HepG2 (cell line): Measurements from ENCODE around the gene MAPRE3. TPM values are rescaled to one million over a fixed set of nuclear protein-coding genes. Genes with fewer than 3 reads are reported as not detected.

Source experiments
- BCL6 ChIP-seq: IDR thresholded peaks from 2 replicates; pipeline ENCODE4 v1.6.1; 2016; ENCODE audit warnings: missing genetic modification reagents, missing compliant biosample characterization
- BRD4 ChIP-seq: sonication (generic); formaldehyde crosslinking; IDR thresholded peaks from 2 replicates; pipeline ENCODE4 v1.4.0; 2020; ENCODE audit warnings: missing genetic modification reagents
- ELF1 ChIP-seq: sonication (generic); formaldehyde crosslinking; IDR thresholded peaks from 2 replicates; pipeline ENCODE4 v1.4.0; 2020; ENCODE audit warnings: missing genetic modification reagents
- FOSL1 ChIP-seq: sonication (generic); formaldehyde crosslinking; IDR thresholded peaks from 2 replicates; pipeline ENCODE4 v1.9.0; 2021; ENCODE audit warnings: missing genetic modification reagents, borderline replicate concordance
- GABPB1 ChIP-seq: IDR thresholded peaks from 2 replicates; pipeline ENCODE4 v1.6.1; 2016; ENCODE audit warnings: mild to moderate bottlenecking, missing genetic modification reagents, moderate library complexity, missing compliant biosample characterization
- HMG20B ChIP-seq: conservative IDR thresholded peaks from 2 replicates; pipeline ENCODE4 v1.6.1; 2016; ENCODE audit warnings: missing genetic modification reagents, missing compliant biosample characterization
- KAT2B ChIP-seq: fragments of 150-350 bp; IDR thresholded peaks from 2 replicates; pipeline ENCODE4 v1.6.1; 2014; ENCODE audit warnings: low read depth, low read length, borderline replicate concordance
- MEF2D ChIP-seq: sonication (generic); formaldehyde crosslinking; IDR thresholded peaks from 2 replicates; pipeline ENCODE4 v1.5.1; 2020; ENCODE audit warnings: mild to moderate bottlenecking, missing genetic modification reagents
- POLR2A ChIP-seq, 2 experiments: IDR thresholded peaks; 2 replicates each; pipeline ENCODE4 v1.6.1; 2011; ENCODE audit warnings: low read depth in 2 of 2, low read length in 2 of 2, mild to moderate bottlenecking in 1 of 2, moderate library complexity in 1 of 2; ENCODE audit not compliant: insufficient read depth in 1 of 2
- SALL1 ChIP-seq: sonication (generic); formaldehyde crosslinking; IDR thresholded peaks from 2 replicates; pipeline ENCODE4 v1.8.0; 2022; ENCODE audit warnings: mild to moderate bottlenecking, missing genetic modification reagents
- SOX5 ChIP-seq: IDR thresholded peaks from 2 replicates; pipeline ENCODE4 v1.6.1; 2016; ENCODE audit warnings: borderline replicate concordance
- SP1 ChIP-seq, 2 experiments: fragments of 450-650 bp in 1 of 2; sonication (generic) in 1 of 2; formaldehyde crosslinking in 1 of 2; IDR thresholded peaks; 2 replicates each; pipeline versions ENCODE4 v1.4.0 to v1.6.1; 2016 to 2020; ENCODE audit warnings: missing genetic modification reagents in 1 of 2
- SP5 ChIP-seq: IDR thresholded peaks from 2 replicates; pipeline ENCODE4 v1.6.1; 2016; ENCODE audit warnings: low read depth, borderline replicate concordance
- ZBTB7A ChIP-seq: sonication (generic); formaldehyde crosslinking; IDR thresholded peaks from 2 replicates; pipeline ENCODE4 v1.8.0; 2022; ENCODE audit warnings: mild to moderate bottlenecking, missing genetic modification reagents
- ZNF136 ChIP-seq: sonication (generic); formaldehyde crosslinking; IDR thresholded peaks from 2 replicates; pipeline ENCODE4 v1.8.1; 2022; ENCODE audit warnings: low read depth, mild to moderate bottlenecking, moderate library complexity, missing genetic modification reagents
- ZNF577 ChIP-seq: sonication (generic); formaldehyde crosslinking; IDR thresholded peaks from 2 replicates; pipeline ENCODE4 v1.4.0; 2020; ENCODE audit warnings: mild to moderate bottlenecking, low read depth, missing genetic modification reagents, borderline replicate concordance
- polyA plus RNA-seq, 8 experiments: library from polyadenylated mRNA; depleted of rRNA in 3 of 8; stranded (reverse) in 7 of 8; unstranded in 1 of 8; fragments of >200 nt; fragmentation: Illumina TruSeq in 4 of 8; extraction: Trizol in 4 of 8; gene quantifications; 2 replicates each; pipeline versions ENCODE4 v1.2.1 to v1.2.3, GENCODE V29; 2011 to 2016; ENCODE audit warnings: low read depth in 4 of 8, missing spikeins in 1 of 8, mixed read lengths in 1 of 8; ENCODE audit not compliant: insufficient read depth in 1 of 8
- total RNA-seq, 5 experiments: library from RNA; depleted of rRNA; stranded (reverse); fragments of >200 nt; fragmentation: Illumina TruSeq; extraction: Trizol; gene quantifications; 2 replicates each; pipeline ENCODE4 v1.2.3, GENCODE V29; 2016; ENCODE audit warnings: low read depth in 1 of 5
- TF ChIP-seq, protein P1 (sequence below): sonication (generic); formaldehyde crosslinking; IDR thresholded peaks from 2 replicates; pipeline ENCODE4 v1.8.1; 2023; ENCODE audit warnings: mild to moderate bottlenecking, moderate library complexity, missing genetic modification reagents
- TF ChIP-seq, protein P2 (sequence below): sonication (generic); formaldehyde crosslinking; IDR thresholded peaks from 2 replicates; pipeline ENCODE4 v1.8.0; 2022; ENCODE audit warnings: missing genetic modification reagents, mild to moderate bottlenecking, moderate library complexity, borderline replicate concordance
- TF ChIP-seq, protein P3 (sequence below): sonication (generic); formaldehyde crosslinking; IDR thresholded peaks from 2 replicates; pipeline ENCODE4 v1.5.0; 2020; ENCODE audit warnings: mild to moderate bottlenecking, missing genetic modification reagents, borderline replicate concordance

Gene MAPRE3
- total and polyA plus RNA-seq, 2 of the 13 experiments (the other 11 are each of a cell fraction or from before 2014, with no cell fraction given): 0.31 to 0.91 TPM

DNA sequence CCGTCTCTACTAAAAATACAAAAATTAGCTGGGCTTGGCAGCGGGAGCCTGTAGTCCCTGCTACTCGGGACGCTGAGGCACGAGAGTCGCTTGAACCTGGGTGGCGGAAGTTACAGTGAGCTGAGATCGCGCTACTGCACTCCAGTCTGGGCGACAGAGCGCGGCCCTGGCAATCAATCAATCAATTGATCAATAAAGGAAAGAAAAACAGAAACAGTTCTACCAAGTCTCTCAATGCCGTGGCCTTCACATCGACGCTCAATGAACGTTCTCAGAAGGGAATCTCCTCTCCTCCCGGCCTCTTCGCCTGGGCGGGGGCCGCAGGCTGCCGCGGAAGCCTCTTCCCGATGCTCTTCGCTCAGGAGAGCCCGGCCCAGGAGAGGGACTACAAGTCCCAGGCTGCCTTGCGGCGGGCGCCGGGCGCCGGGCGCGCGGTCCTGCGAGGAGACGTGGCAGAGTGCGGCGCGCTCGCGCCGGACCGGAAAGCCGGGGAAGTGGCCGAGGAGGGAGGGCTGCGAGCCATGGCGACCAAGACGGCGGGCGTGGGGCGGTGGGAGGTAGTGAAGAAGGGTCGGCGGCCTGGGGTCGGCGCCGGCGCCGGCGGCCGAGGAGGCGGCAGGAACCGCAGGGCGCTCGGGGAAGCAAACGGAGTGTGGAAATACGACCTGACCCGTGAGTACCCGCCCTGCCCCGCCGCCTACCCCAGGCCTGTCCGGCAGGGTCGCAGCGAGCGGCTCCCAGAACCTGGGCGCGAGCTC is 62.2 kb downstream of the MAPRE3 start, which contains the start of gene TMEM214 (continued):
- peak; percentile 83; the same call in 1 of the 2 replicates for TF ChIP-seq KAT2B
- TF ChIP-seq SALL1 (CRISPR knock-in tag): peak; percentile 40; the same call in 1 of the 2 replicates
- TF ChIP-seq, protein P1, sequence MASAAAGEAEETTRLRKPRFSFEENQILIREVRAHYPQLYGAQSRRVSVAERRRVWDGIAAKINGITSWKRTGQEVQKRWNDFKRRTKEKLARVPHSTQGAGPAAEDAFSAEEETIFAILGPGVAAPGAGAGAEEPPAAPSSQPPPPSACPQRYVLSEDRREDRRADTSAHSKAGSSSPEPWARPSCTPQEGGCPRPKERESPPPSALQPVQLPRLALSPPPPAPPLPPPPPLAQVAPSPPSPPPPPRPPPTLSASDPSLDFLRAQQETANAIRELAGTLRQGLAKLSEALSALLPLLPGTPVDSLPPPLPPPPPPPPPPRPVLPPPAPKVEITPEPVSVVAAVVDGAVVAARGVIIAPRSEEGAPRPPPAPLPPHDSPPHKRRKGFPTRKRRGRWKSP: peak; percentile 16; the same call in 1 of the 2 replicates
- peak; percentile 92 to 95 for TF ChIP-seq POLR2A (IDR thresholded peaks at IDR 0.05; ENCODE audit: insufficient read depth in 1 of 2, low read depth in 2 of 2, low read length in 2 of 2)
- no peak for TF ChIP-seq FOSL1 (CRISPR knock-in tag)
- TF ChIP-seq GABPB1 (CRISPR knock-in tag): peak; percentile 94
- TF ChIP-seq BCL6: peak; percentile 22; the same call in 1 of the 2 replicates
- no peak; the same call in 1 of the 2 replicates for TF ChIP-seq SOX5 (CRISPR knock-in tag)
- TF ChIP-seq, protein P2, sequence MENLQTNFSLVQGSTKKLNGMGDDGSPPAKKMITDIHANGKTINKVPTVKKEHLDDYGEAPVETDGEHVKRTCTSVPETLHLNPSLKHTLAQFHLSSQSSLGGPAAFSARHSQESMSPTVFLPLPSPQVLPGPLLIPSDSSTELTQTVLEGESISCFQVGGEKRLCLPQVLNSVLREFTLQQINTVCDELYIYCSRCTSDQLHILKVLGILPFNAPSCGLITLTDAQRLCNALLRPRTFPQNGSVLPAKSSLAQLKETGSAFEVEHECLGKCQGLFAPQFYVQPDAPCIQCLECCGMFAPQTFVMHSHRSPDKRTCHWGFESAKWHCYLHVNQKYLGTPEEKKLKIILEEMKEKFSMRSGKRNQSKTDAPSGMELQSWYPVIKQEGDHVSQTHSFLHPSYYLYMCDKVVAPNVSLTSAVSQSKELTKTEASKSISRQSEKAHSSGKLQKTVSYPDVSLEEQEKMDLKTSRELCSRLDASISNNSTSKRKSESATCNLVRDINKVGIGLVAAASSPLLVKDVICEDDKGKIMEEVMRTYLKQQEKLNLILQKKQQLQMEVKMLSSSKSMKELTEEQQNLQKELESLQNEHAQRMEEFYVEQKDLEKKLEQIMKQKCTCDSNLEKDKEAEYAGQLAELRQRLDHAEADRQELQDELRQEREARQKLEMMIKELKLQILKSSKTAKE (CRISPR knock-in tag): no peak
- TF ChIP-seq SP1 (IDR thresholded peaks at IDR 0.05): no peak
- peak; percentile 31; the same call in 1 of the 2 replicates for TF ChIP-seq SP1 (CRISPR knock-in tag; IDR thresholded peaks at IDR 0.05)
- no peak for TF ChIP-seq HMG20B (CRISPR knock-in tag)
- peak; percentile 74; the same call in 1 of the 2 replicates for TF ChIP-seq ZNF136
- TF ChIP-seq ZBTB7A (CRISPR knock-in tag): peak; percentile 41
- TF ChIP-seq BRD4 (CRISPR knock-in tag): peak; percentile 27
- TF ChIP-seq, protein P3, sequence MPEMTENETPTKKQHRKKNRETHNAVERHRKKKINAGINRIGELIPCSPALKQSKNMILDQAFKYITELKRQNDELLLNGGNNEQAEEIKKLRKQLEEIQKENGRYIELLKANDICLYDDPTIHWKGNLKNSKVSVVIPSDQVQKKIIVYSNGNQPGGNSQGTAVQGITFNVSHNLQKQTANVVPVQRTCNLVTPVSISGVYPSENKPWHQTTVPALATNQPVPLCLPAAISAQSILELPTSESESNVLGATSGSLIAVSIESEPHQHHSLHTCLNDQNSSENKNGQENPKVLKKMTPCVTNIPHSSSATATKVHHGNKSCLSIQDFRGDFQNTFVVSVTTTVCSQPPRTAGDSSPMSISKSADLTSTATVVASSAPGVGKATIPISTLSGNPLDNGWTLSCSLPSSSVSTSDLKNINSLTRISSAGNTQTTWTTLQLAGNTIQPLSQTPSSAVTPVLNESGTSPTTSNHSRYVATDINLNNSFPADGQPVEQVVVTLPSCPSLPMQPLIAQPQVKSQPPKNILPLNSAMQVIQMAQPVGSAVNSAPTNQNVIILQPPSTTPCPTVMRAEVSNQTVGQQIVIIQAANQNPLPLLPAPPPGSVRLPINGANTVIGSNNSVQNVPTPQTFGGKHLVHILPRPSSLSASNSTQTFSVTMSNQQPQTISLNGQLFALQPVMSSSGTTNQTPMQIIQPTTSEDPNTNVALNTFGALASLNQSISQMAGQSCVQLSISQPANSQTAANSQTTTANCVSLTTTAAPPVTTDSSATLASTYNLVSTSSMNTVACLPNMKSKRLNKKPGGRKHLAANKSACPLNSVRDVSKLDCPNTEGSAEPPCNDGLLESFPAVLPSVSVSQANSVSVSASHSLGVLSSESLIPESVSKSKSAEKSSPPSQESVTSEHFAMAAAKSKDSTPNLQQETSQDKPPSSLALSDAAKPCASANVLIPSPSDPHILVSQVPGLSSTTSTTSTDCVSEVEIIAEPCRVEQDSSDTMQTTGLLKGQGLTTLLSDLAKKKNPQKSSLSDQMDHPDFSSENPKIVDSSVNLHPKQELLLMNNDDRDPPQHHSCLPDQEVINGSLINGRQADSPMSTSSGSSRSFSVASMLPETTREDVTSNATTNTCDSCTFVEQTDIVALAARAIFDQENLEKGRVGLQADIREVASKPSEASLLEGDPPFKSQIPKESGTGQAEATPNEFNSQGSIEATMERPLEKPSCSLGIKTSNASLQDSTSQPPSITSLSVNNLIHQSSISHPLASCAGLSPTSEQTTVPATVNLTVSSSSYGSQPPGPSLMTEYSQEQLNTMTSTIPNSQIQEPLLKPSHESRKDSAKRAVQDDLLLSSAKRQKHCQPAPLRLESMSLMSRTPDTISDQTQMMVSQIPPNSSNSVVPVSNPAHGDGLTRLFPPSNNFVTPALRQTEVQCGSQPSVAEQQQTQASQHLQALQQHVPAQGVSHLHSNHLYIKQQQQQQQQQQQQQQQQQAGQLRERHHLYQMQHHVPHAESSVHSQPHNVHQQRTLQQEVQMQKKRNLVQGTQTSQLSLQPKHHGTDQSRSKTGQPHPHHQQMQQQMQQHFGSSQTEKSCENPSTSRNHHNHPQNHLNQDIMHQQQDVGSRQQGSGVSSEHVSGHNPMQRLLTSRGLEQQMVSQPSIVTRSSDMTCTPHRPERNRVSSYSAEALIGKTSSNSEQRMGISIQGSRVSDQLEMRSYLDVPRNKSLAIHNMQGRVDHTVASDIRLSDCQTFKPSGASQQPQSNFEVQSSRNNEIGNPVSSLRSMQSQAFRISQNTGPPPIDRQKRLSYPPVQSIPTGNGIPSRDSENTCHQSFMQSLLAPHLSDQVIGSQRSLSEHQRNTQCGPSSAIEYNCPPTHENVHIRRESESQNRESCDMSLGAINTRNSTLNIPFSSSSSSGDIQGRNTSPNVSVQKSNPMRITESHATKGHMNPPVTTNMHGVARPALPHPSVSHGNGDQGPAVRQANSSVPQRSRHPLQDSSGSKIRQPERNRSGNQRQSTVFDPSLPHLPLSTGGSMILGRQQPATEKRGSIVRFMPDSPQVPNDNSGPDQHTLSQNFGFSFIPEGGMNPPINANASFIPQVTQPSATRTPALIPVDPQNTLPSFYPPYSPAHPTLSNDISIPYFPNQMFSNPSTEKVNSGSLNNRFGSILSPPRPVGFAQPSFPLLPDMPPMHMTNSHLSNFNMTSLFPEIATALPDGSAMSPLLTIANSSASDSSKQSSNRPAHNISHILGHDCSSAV (CRISPR knock-in tag): no peak
- TF ChIP-seq SP5 (CRISPR knock-in tag): no peak
- TF ChIP-seq ELF1: peak; percentile 57; the same call in 1 of the 2 replicates
- TF ChIP-seq ZNF577 (CRISPR knock-in tag): no peak
- TF ChIP-seq MEF2D (CRISPR knock-in tag): no peak
